CD4-positive, alpha-beta T cell (primary cell): ENCODE data around the gene SDK2. TPM values are rescaled to one million over a fixed set of nuclear protein-coding genes. Genes with fewer than 3 reads are reported as not detected.

Experiments used
- ATAC-seq: fragments of 200-7000 bp; cut with Tn5 transposase; one replicate; pipeline ENCODE4 v1.10.0; 2022; ENCODE audit warnings: mild to moderate bottlenecking; ENCODE audit not compliant: poor library complexity
- CTCF ChIA-PET: fragments of 350-600 bp; sonication (Branson Sonifier 250); formaldehyde crosslinking; loops from one replicate; lab custom pipeline; 2021; ENCODE audit warnings: antibody characterized with exemption, inconsistent platforms; lab: Charles Lee
- POLR2A ChIA-PET: fragments of 350-600 bp; sonication (Branson Sonifier 250); formaldehyde crosslinking; loops from one replicate; lab custom pipeline; 2021; ENCODE audit warnings: antibody characterized with exemption, inconsistent platforms; lab: Charles Lee
- DNase-seq, 14 experiments: peaks; one replicate each; pipeline ENCODE4 v3.0.0-alpha.2; 2013 to 2020; ENCODE audit warnings: mixed read lengths in 2 of 14
- H3K27ac ChIP-seq, 2 donors: one replicate each; pipeline versions ENCODE4 v1.5.1 to v1.7.0; 2013; ENCODE audit warnings: low read length in 2 of 2, low read depth in 1 of 2, mild to moderate bottlenecking in 1 of 2
- H3K27me3 ChIP-seq, 2 experiments: 1 replicate in 1 of 2; 2 replicates in 1 of 2; pipeline versions ENCODE4 v1.6.1 to v1.7.0; 2013; ENCODE audit warnings: low read length in 2 of 2, control low read depth in 1 of 2, mild to moderate bottlenecking in 1 of 2, moderate library complexity in 1 of 2; ENCODE audit not compliant: insufficient read depth in 2 of 2, control insufficient read depth in 1 of 2
- H3K36me3 ChIP-seq: one replicate; pipeline ENCODE4 v1.6.1; 2013; ENCODE audit warnings: low read length, control low read depth; ENCODE audit not compliant: insufficient read depth
- H3K4me1 ChIP-seq: one replicate; pipeline ENCODE4 v1.6.1; 2013; ENCODE audit warnings: low read length, control low read depth; ENCODE audit not compliant: insufficient read depth
- H3K4me3 ChIP-seq: one replicate; pipeline ENCODE4 v1.5.1; 2013; ENCODE audit warnings: mild to moderate bottlenecking, low read length, moderate library complexity
- H3K9me3 ChIP-seq, 2 experiments: 1 replicate in 1 of 2; 2 replicates in 1 of 2; pipeline versions ENCODE4 v1.6.1 to v1.7.0; 2013; ENCODE audit warnings: low read length in 2 of 2, mild to moderate bottlenecking in 2 of 2, control low read depth in 1 of 2, moderate library complexity in 1 of 2; ENCODE audit not compliant: control insufficient read depth in 1 of 2, insufficient read depth in 1 of 2
- H3K27ac Mint-ChIP-seq: one replicate; pipeline ENCODE4 v1.8.0; 2020; ENCODE audit warnings: mixed read lengths
- H3K27me3 Mint-ChIP-seq: one replicate; pipeline ENCODE4 v1.8.0; 2021; ENCODE audit warnings: mixed read lengths
- H3K36me3 Mint-ChIP-seq: one replicate; pipeline ENCODE4 v1.8.0; 2021; ENCODE audit warnings: low read depth, mixed read lengths
- H3K4me1 Mint-ChIP-seq: one replicate; pipeline ENCODE4 v1.8.0; 2021; ENCODE audit warnings: low read depth, mixed read lengths
- H3K4me3 Mint-ChIP-seq: one replicate; pipeline ENCODE4 v1.8.0; 2020; ENCODE audit warnings: mild to moderate bottlenecking, mixed read lengths
- H3K9me3 Mint-ChIP-seq: one replicate; pipeline ENCODE4 v1.8.0; 2020; ENCODE audit warnings: mixed read lengths
- intact Hi-C, 2 experiments: fragments of 100-400 bp; cut with DNase I in 1 of 2; cut with micrococcal nuclease in 1 of 2; formaldehyde crosslinking; loops; one replicate each; pipeline versions ENCODE4 v1.15.1 to v1.9.0; 2023 to 2025; cut with DNase I, micrococcal nuclease
- total RNA-seq, 174 experiments: library from RNA in 2 of 174; stranded (reverse) in 2 of 174; gene quantifications; one replicate each; pipeline ENCODE4 v1.2.3 and lab custom pipeline; 2021 to 2026
- TF ChIP-seq, protein P1 (sequence below): fragments of 200-600 bp; IDR thresholded peaks from one replicate; pipeline ENCODE4 v1.8.0; 2022; ENCODE audit warnings: antibody characterized with exemption, mild to moderate bottlenecking

The SDK2 gene
- total RNA-seq, 2 experiments from 2014 or later = 8.1 to 8.2 TPM

DNA sequence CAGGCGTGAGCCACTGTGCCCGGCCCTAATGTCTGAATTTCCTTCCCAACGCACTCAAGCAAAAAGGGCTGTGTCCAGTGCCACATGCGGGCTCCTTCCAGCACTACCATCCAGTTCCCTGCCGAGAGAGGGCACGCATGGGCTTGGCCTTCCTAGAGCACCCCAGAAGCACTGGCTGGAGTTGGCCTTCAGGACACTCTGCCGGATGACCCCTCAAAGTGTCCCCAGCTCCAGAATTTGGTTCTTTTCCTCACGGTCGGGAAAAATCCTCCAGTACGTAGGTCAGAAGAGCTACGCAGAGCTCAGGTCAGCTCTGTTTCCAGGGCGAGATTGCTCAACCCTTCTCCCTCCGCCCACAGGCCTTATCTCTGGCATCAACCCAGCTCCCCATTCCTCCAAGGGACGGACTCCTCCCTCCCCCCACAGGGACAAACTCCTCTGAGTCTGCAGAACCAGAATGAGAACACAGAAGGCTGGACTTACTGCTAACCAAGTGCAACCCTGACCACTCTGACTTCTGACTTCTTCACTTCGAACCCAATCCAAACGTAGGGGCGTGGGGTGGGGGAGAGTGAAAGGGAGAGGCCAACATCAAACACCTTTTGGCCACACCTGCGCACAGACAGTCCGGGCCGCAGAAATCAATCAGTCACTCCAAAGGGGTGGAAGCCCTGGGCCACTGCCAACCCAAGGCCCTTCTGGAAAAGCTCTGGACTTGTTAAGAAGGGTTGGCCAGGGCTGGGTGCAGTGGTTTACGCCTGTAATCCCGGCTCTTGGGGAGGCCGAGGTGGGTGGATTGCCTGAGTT lies 336.0 kb downstream of the SDK2 start:
- TF ChIP-seq, protein P1, sequence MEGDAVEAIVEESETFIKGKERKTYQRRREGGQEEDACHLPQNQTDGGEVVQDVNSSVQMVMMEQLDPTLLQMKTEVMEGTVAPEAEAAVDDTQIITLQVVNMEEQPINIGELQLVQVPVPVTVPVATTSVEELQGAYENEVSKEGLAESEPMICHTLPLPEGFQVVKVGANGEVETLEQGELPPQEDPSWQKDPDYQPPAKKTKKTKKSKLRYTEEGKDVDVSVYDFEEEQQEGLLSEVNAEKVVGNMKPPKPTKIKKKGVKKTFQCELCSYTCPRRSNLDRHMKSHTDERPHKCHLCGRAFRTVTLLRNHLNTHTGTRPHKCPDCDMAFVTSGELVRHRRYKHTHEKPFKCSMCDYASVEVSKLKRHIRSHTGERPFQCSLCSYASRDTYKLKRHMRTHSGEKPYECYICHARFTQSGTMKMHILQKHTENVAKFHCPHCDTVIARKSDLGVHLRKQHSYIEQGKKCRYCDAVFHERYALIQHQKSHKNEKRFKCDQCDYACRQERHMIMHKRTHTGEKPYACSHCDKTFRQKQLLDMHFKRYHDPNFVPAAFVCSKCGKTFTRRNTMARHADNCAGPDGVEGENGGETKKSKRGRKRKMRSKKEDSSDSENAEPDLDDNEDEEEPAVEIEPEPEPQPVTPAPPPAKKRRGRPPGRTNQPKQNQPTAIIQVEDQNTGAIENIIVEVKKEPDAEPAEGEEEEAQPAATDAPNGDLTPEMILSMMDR = no peak
- Histone ChIP-seq H3K4me3 (no peak overlapping the region), H3K9me3 (no peaks in the 10 kb centered on the region), H3K36me3 (no peaks in the 10 kb centered on the region), H3K27me3 (peaks cover 0 to 2% of the 10 kb centered on the region in 2 experiments), H3K4me1 (peaks cover 34% of the 10 kb centered on the region), H3K27ac (no peak overlapping the region)
- peak overlapping the region; percentile 48 for H3K4me3 Mint-ChIP-seq
- no peaks in the 10 kb centered on the region for H3K9me3 Mint-ChIP-seq
- DNase-seq (no peak), ATAC-seq (no peak)
- H3K27ac Mint-ChIP-seq = no peak overlapping the region
- peaks cover 4% of the 10 kb centered on the region for H3K27me3 Mint-ChIP-seq
- ChIA-PET CTCF (no interaction called here), POLR2A (no interaction called here)
- intact Hi-C loops = no loop called here
- peaks cover 6% of the 10 kb centered on the region for H3K4me1 Mint-ChIP-seq
- no peaks in the 10 kb centered on the region for H3K36me3 Mint-ChIP-seq

- POLR2A ChIA-PET = no interaction called here
- H3K27me3 ChIP-seq = peaks cover 0 to 2% of the 10 kb centered on the region in 2 experiments
- H3K4me3 ChIP-seq = no peak overlapping the region
- peaks cover 4% of the 10 kb centered on the region for H3K27me3 Mint-ChIP-seq
- no peaks in the 10 kb centered on the region for H3K36me3 Mint-ChIP-seq
- ATAC-seq (no peak), DNase-seq (no peak)
- CTCF ChIA-PET = no interaction called here
- H3K9me3 ChIP-seq = no peaks in the 10 kb centered on the region
- intact Hi-C loops = no loop called here
- H3K4me1 ChIP-seq = peaks cover 27% of the 10 kb centered on the region
- no peaks in the 10 kb centered on the region for H3K36me3 ChIP-seq
- H3K4me3 Mint-ChIP-seq = no peak overlapping the region
- TF ChIP-seq, protein P1 = no peak
- no peaks in the 10 kb centered on the region for H3K9me3 Mint-ChIP-seq
- H3K27ac ChIP-seq = no peak overlapping the region
- peaks cover 5% of the 10 kb centered on the region for H3K4me1 Mint-ChIP-seq
- no peak overlapping the region for H3K27ac Mint-ChIP-seq
Observed at GRCh38 chr17:73307130-73307529, 337.1 kb downstream of the SDK2 start.

DNA sequence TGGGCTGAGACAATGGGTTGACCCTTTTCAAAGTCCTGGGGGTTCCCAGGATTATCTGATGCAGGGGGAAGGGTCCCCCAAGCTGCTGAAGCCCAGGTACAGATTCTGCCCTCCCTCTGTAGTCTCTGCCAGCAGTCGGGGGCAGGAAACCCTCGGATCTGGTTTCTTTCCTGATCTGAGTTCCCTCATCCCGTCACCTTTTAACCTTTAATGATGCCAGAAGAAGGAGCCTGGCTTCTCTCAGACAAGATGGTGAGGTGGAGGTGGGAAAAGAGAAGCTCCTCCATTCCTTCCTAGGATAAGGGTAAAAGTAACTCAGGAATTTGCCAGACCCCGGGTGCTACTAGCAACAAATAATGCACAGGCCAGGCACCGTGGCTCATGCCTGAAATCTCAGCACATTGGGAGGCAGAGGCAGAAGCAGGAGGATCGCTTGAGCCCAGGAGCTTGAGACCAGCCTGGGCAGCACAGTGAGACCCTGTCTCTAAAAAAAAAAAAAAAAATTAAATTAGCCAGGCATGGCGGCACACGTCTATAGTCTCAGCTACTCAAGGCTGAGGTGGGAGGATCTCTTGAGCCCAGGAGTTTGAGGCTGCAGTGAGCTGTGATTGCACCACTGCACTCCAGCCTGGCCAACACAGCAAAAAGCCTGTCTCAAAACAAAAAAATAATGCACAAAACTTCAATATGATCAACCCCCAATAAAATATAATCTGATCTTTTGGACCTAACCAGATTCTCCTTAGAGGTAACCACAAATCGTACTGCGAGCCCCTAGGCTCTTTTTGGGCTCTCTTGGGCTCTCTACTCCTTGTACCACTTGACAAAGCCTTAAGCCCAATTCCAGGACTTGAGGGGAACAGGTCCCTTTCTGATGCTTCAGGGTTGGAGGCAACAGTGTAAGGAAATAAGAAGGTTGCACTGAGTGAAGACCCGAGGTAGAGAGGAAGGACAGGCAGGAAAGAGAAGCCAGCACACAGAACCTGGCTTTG lies 338.1 kb downstream of the SDK2 start:
- DNase-seq (no peak), ATAC-seq (no peak)
- TF ChIP-seq, protein P1 = no peak
- Mint-ChIP-seq H3K4me3 (peak overlapping the region; percentile 11), H3K27ac (no peak overlapping the region), H3K27me3 (peaks cover 4% of the 10 kb centered on the region), H3K9me3 (no peaks in the 10 kb centered on the region), H3K4me1 (peaks cover 5% of the 10 kb centered on the region), H3K36me3 (no peaks in the 10 kb centered on the region)
- Histone ChIP-seq H3K36me3 (no peaks in the 10 kb centered on the region), H3K4me1 (peaks cover 20% of the 10 kb centered on the region), H3K27me3 (peaks cover 0 to 2% of the 10 kb centered on the region in 2 experiments), H3K4me3 (no peak overlapping the region), H3K9me3 (no peaks in the 10 kb centered on the region), H3K27ac (no peak overlapping the region)
- POLR2A ChIA-PET = no interaction called here
- intact Hi-C loops = no loop called here
- CTCF ChIA-PET = no interaction called here
